Esophagus muscularis mucosa (tissue), 4 donors: ENCODE data around the gene PTPRQ.

Experiments used
- CTCF ChIP-seq, 3 experiments: fragments of 200-600 bp in 2 of 3; fragments of 450-650 bp in 1 of 3; sonication (generic) in 2 of 3; IDR thresholded peaks; one replicate each; pipeline ENCODE4 v1.5.1; 2017 to 2019; ENCODE audit warnings: antibody characterized with exemption in 3 of 3, mild to moderate bottlenecking in 2 of 3, moderate library complexity in 1 of 3
- EP300 ChIP-seq: sonication (generic); formaldehyde crosslinking; IDR thresholded peaks from one replicate; pipeline ENCODE4 v1.6.1; 2017; ENCODE audit warnings: antibody characterized with exemption
- POLR2A ChIP-seq: fragments of 450-650 bp; IDR thresholded peaks from one replicate; pipeline ENCODE4 v1.6.1; 2017; ENCODE audit warnings: antibody characterized with exemption, moderate library complexity, mild to moderate bottlenecking, low read depth
- POLR2AphosphoS5 ChIP-seq, 2 donors: sonication (generic); formaldehyde crosslinking; IDR thresholded peaks; one replicate each; pipeline ENCODE4 v1.6.1; 2017; ENCODE audit warnings: antibody characterized with exemption in 2 of 2

GRCh38 chr12:80702889-80703805, 259.1 kb downstream of the PTPRQ start:
- no peak for TF ChIP-seq CTCF (IDR thresholded peaks at IDR 0.05)
- no peak for TF ChIP-seq POLR2A
- peak; percentile 62 for TF ChIP-seq EP300
- TF ChIP-seq POLR2AphosphoS5 (IDR thresholded peaks at IDR 0.05) = peak in 1 of 2 donors; percentile 46
